Esophagus squamous epithelium (tissue), 4 donors: ENCODE data around the gene KLHDC8B.

Source experiments
- CTCF ChIP-seq, 6 experiments: fragments of 450-650 bp in 4 of 6; fragments of 200-600 bp in 2 of 6; sonication (generic) in 2 of 6; IDR thresholded peaks; one replicate each; pipeline ENCODE4 v1.5.1; 2016 to 2019; ENCODE audit warnings: antibody characterized with exemption in 6 of 6, mild to moderate bottlenecking in 4 of 6, moderate library complexity in 4 of 6
- POLR2A ChIP-seq, 4 donors: fragments of 450-650 bp; IDR thresholded peaks; one replicate each; pipeline ENCODE4 v1.6.1; 2017; ENCODE audit warnings: antibody characterized with exemption in 4 of 4, mild to moderate bottlenecking in 4 of 4, moderate library complexity in 3 of 4

GRCh38 chr3:49219132-49219531 lies 47.7 kb downstream of the KLHDC8B start:
- TF ChIP-seq POLR2A (IDR thresholded peaks at IDR 0.05) = no peak
- no peak for TF ChIP-seq CTCF (IDR thresholded peaks at IDR 0.05)
